Glomerular visceral epithelial cell (primary cell): Measurements from ENCODE around the gene NCBP1.
"Not testable (repeated sequence)": the region's sequence is repeated elsewhere in the genome, so short reads cannot be mapped to it uniquely, and the experiment has no call there.

Experiments used
- DNase-seq: peaks from one replicate; pipeline ENCODE4 v3.0.0-alpha.2; 2016; ENCODE audit errors: extremely low spot score

Gene NCBP1

GRCh38 chr9:97632985-97633858 is at the start of gene NCBP1, which contains the start of gene TSTD2:
Gene NCBP1 (plus strand): TSS chr9:97633821. CDS start chr9:97633882, 61 bp downstream.
Gene TSTD2 (minus strand): TSS chr9:97633368. CDS start chr9:97627562, 5,806 bp downstream.
- DNase-seq: peak; percentile 99

GRCh38 chr9:97584778-97585177 is 48.8 kb upstream of the NCBP1 start:
- not testable (repeated sequence) for DNase-seq

GRCh38 chr9:97586909-97587308 is 46.7 kb upstream of the NCBP1 start:
- DNase-seq: not testable (repeated sequence)

- DNase-seq: no peak
These were observed 42.1 kb upstream of the NCBP1 start for GRCh38 chr9:97591535-97591934.

GRCh38 chr9:97592126-97592525 is 41.5 kb upstream of the NCBP1 start:
- no peak for DNase-seq

- no peak for DNase-seq
These were observed 39.7 kb upstream of the NCBP1 start for GRCh38 chr9:97593960-97594359.

- no peak for DNase-seq
These were observed 39.2 kb upstream of the NCBP1 start for GRCh38 chr9:97594381-97594921.

- DNase-seq: no peak
These were observed 36.7 kb upstream of the NCBP1 start for GRCh38 chr9:97596906-97597305.

GRCh38 chr9:97598461-97599288 is 34.9 kb upstream of the NCBP1 start:
- DNase-seq: peak; percentile 71

GRCh38 chr9:97599314-97599846 is 34.2 kb upstream of the NCBP1 start:
- DNase-seq: no peak

- DNase-seq: no peak
These were observed 32.9 kb upstream of the NCBP1 start for GRCh38 chr9:97600531-97601227.

GRCh38 chr9:97601228-97601898 is 32.3 kb upstream of the NCBP1 start:
- DNase-seq: no peak

GRCh38 chr9:97602430-97602829 is 31.2 kb upstream of the NCBP1 start:
- DNase-seq: no peak

- DNase-seq: no peak
These were observed 28.5 kb upstream of the NCBP1 start for GRCh38 chr9:97604901-97605645.

- DNase-seq: peak; percentile 67
These were observed 18.1 kb upstream of the NCBP1 start for GRCh38 chr9:97615439-97616072.

GRCh38 chr9:97617939-97618416 is 15.6 kb upstream of the NCBP1 start:
- DNase-seq: no peak

- DNase-seq: not testable (repeated sequence)
These were observed 13.6 kb upstream of the NCBP1 start for GRCh38 chr9:97620063-97620462.

- DNase-seq: not testable (repeated sequence)
These were observed 11.1 kb upstream of the NCBP1 start for GRCh38 chr9:97622483-97622882.

GRCh38 chr9:97623946-97624345 is 9.7 kb upstream of the NCBP1 start:
- DNase-seq: peak; percentile 40
